GM18951 (cell line): ENCODE results near the gene SLC1A6.

Experiments
- POLR2A ChIP-seq: IDR thresholded peaks from 4 replicates; pipeline ENCODE4 v1.6.1; 2011; ENCODE audit warnings: mild to moderate bottlenecking; ENCODE audit not compliant: insufficient read length, insufficient read depth; ENCODE audit errors: extremely low read depth
- in situ Hi-C: fragments of 300-500 bp; cut with MboI; formaldehyde crosslinking; loops from one replicate; pipeline ENCODE4 v1.12.0; 2022; ENCODE audit warnings: low sequenced_read_pairs, mixed read lengths, inconsistent platforms; ENCODE audit not compliant: unreplicated experiment

SLC1A6 gene

DNA sequence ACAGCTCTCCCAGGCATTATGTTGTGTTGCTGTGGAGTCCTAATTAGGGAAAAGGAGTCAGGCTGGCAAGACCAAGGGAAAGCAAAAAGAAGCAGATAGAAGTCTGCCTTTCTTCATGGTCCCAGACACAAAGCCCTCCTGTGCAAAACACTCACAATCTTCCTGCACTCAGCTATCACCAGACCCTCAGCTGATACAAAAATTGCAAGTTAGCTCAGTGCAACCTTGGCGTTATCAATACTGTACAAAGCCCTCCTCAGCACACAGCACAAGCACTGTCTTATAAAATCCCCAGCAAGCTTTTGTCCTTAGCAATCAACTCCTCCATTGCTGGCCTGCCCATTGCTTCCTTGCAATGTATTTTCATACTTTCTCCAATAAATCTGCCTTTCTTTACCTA is 35.2 kb downstream of the SLC1A6 start:
- in situ Hi-C loops, result no loop called here
- no peak for TF ChIP-seq POLR2A

DNA sequence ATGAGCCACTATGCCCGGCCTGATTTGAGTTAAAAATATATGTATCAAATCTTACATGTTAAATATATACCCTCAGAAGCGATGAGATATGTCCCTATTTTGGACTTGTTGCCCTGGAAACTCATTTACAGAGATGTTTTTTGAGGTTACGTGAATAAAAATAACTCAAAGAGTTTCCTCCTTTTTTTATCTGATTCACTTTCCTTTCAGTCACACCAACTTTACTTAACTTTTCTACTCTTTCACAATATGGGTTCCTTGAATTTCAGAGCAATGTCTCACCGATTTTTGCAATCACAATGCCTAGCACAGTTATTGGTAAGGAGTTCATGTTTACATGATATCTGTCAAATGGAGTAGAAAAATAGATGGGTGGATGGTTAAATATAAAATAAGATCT is 36.1 kb downstream of the SLC1A6 start:
- in situ Hi-C loops, result no loop called here
- no peak for TF ChIP-seq POLR2A

DNA sequence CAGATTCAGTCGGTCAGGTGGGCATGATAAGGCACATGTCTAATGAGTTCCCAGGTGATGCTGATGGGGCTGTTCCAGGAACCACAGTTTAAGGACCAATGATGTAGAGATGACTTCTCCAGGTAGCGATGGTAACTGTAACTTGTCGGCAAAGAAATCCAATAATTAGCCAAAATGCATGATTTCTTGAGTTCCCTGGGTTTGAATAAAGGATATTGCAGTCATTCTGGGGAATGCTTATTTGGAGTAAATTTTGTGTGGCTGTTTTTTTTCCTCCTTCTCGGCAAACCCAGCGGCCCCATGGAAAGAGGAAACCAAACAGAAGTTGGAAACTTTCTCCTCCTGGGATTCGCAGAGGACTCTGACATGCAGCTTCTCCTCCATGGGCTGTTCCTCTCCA is 38.5 kb downstream of the SLC1A6 start, which contains the start of gene OR7C2:
OR7C2 (plus strand) TSS at position 301 of the 400 bp plus-strand sequence; CDS start at position 301, 0 bp downstream.
- in situ Hi-C loops, result no loop called here
- TF ChIP-seq POLR2A, result no peak

DNA sequence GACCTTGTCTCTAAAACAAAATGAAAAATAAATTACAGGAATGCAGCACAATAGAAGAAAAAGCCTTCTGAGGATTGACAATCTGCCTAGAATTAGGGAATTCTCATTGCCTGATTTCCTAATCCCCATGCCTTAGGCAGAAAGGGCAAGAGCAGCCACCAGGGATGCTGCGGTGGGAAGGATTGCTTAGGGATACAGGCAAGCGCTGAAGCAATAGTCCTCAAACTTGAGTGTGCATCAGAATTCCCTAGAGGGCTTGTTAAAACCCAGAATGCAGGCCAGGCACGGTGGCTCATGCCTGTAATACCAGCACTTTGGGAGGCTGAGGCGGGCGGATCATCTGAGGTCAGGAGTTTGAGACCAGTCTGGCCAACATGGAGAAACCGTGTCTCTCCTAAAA is 39.4 kb downstream of the SLC1A6 start:
- in situ Hi-C loops, result no loop called here
- no peak for TF ChIP-seq POLR2A

DNA sequence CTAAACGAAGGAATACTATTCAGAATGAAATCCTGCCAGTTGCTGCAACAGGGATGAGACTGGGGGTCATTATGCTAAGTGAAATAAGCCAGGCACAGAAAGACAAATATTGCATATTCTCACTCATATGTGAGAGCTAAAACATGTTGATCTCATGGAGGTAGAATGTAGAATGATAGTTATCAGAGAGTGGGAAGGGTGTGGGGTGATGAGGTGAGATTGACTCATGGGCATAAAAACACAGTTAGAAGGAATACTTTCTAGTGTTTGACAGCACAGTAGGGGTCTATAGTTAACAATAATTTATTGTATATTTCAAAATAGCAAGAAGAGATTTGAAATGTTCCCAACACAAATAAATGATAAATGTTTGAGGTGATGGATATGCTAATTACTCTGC is 46.2 kb downstream of the SLC1A6 start:
- TF ChIP-seq POLR2A, result no peak
- in situ Hi-C loops, result no loop called here

DNA sequence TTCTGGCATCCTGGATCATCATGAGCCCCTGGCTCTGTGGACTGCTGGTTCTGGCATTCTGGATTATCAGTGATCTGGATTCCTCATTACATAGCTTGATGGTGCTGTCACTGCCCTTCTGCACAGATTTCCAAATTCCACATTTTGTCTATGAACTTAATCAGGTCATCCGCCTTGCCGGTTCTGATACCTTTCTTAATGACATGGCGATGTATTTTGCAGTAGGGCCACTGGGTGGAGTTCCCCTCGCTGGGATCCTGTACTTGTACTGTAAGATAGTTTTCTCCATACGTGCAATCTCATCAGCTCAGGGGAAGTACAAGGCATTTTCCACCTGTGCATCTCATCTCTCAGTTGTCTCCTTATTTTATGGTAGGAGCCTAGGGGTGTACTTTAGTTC is 62.8 kb downstream of the SLC1A6 start:
- no peak for TF ChIP-seq POLR2A
- in situ Hi-C loops, result no loop called here

DNA sequence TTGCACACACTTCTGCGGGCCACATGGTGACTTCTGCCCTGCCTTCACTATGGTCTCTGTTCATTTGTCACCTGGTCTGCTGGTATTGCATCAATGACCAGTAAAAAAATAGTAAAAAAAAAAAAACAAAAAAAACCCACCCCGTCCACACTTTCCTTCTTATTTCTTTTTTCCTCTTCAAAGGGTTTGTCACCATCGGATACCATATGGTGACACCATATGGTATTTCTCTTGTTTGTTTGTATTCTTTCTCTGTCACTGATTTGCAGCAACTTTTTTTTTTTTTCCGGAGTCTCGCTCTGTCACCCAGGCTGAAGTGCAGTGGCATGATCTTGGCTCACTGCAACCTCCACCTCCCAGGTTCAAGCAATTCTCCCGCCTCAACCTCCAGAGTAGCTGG is 64.5 kb downstream of the SLC1A6 start:
- no peak for TF ChIP-seq POLR2A
- in situ Hi-C loops, result no loop called here

DNA sequence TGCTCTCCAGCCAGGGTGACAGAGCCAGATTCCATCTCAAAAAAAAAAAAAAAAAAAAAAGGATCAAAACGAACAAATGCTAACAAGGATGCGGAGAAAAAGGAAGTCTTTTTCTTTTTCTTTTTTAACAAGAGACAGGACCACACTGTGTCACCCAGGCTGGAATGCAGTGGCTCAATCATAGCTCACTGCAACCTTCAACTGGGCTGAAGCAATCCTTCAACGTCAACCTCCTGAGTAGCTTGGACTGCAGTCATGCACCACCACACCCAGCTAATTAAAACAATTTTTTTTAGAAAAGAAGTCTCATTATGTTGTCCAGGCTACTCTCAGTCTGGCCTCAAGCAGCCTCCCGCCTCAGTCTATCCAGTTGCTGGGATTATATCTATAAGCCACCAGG is 73.0 kb downstream of the SLC1A6 start:
- in situ Hi-C loops, result no loop called here
- no peak for TF ChIP-seq POLR2A

DNA sequence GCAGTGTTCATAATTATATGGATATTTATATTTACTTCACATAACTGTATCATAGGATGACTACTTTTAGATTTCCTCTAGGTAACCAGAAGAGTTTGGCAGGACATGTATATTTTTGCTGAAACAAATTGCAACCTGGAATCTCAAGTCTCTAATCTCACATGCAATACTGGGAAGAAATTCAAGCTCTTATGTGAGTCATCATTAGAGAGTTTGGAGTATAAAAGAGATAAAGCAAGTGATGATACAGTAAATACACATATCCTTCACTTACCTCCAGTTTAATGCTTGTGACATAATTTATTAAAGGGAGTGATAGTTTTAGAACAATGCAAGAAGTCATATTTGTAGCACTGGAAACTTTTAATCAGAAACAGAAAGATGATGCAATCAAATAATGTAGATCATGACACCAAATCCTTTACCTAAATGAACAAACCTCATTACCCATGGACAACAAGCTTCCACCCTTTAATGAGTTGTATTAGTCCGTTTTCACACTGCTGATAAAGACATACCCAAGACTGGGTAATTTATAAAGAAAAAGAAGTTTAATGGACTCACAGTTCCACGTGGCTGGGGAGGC is 77.9 kb downstream of the SLC1A6 start:
- TF ChIP-seq POLR2A, result no peak
- in situ Hi-C loops, result no loop called here
